Osteoblast (primary cell): ENCODE results near the gene LRP6. TPM values are rescaled to one million over a fixed set of nuclear protein-coding genes. Genes with fewer than 3 reads are reported as not detected.

Experiments used
- DNase-seq: peaks from one replicate; pipeline ENCODE4 v3.0.0; 2011; ENCODE audit warnings: low spot score, mixed read lengths; ENCODE audit not compliant: insufficient read length; ENCODE audit errors: missing footprints
- H2AFZ ChIP-seq: 2 replicates; pipeline ENCODE4 v1.6.0; 2011; ENCODE audit warnings: mild to moderate bottlenecking, low read length
- H3K27ac ChIP-seq: 2 replicates; pipeline ENCODE4 v1.5.1; 2011; ENCODE audit warnings: mild to moderate bottlenecking, low read depth, low read length, moderate library complexity
- H3K27me3 ChIP-seq: 2 replicates; pipeline ENCODE4 v1.6.0; 2012; ENCODE audit warnings: mild to moderate bottlenecking, control low read depth, inconsistent platforms, low read length, moderate library complexity; ENCODE audit not compliant: insufficient read depth
- H3K36me3 ChIP-seq: 2 replicates; pipeline ENCODE4 v1.5.1; 2011; ENCODE audit warnings: mild to moderate bottlenecking, low read length, control low read depth, moderate library complexity; ENCODE audit not compliant: insufficient read depth
- H3K4me1 ChIP-seq: 2 replicates; pipeline ENCODE4 v1.5.1; 2011; ENCODE audit warnings: mild to moderate bottlenecking, low read length, control low read depth, moderate library complexity; ENCODE audit not compliant: insufficient read depth
- H3K4me2 ChIP-seq: 2 replicates; pipeline ENCODE4 v1.6.0; 2011; ENCODE audit warnings: mild to moderate bottlenecking, low read length; ENCODE audit not compliant: insufficient read depth
- H3K4me3 ChIP-seq: fragments of 200-600 bp; sonication (generic); 3 replicates; pipeline ENCODE4 v1.5.1; 2012; ENCODE audit warnings: mild to moderate bottlenecking, low read length, inconsistent platforms; ENCODE audit not compliant: insufficient read depth
- H3K79me2 ChIP-seq: 2 replicates; pipeline ENCODE4 v1.6.0; 2012; ENCODE audit warnings: mild to moderate bottlenecking, low read length, control low read depth, inconsistent platforms; ENCODE audit not compliant: insufficient read depth
- H3K9me3 ChIP-seq: 2 replicates; pipeline ENCODE4 v1.5.1; 2011; ENCODE audit warnings: low read depth, low read length, control low read depth
- H4K20me1 ChIP-seq: 2 replicates; pipeline ENCODE4 v1.6.0; 2012; ENCODE audit warnings: mild to moderate bottlenecking, low read length, control low read depth; ENCODE audit not compliant: insufficient read depth
- small RNA-seq: library from RNA; depleted of rRNA; stranded (forward); fragments of <200 nt; gene quantifications from one replicate; pipeline ENCODE3, GENCODE V24; 2012
- total RNA-seq: library from RNA; depleted of rRNA; stranded (reverse); fragments of >200 nt; gene quantifications from 2 replicates; pipeline ENCODE4 v1.2.3, GENCODE V29; 2012
- TF ChIP-seq, protein P1 (sequence below): IDR thresholded peaks from 2 replicates; pipeline ENCODE4 v1.5.1; 2011; ENCODE audit warnings: mild to moderate bottlenecking, low read depth, low read length, moderate library complexity; ENCODE audit errors: extremely low read depth

LRP6 gene
- total RNA-seq, 1 donor: 46.7 TPM

DNA sequence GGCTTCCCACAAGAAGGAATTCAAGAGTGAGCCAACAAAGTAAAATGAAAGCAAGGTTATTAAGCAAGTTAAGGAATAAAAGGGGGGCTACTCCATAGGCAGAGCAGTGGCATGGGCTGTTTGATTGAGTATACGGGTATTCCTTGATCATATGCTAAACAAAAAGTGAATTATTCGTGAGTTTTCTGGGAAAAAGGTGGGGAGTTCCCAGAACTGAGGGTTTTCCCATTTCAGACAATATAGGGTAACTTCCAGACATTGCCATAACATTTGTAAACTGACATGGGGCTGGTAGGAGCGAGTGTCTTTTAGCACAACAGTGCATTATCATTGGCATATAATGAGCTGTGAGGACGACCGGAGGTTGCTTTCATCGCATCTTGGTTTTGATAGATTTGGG is 198.1 kb downstream of the LRP6 start:
- TF ChIP-seq, protein P1, sequence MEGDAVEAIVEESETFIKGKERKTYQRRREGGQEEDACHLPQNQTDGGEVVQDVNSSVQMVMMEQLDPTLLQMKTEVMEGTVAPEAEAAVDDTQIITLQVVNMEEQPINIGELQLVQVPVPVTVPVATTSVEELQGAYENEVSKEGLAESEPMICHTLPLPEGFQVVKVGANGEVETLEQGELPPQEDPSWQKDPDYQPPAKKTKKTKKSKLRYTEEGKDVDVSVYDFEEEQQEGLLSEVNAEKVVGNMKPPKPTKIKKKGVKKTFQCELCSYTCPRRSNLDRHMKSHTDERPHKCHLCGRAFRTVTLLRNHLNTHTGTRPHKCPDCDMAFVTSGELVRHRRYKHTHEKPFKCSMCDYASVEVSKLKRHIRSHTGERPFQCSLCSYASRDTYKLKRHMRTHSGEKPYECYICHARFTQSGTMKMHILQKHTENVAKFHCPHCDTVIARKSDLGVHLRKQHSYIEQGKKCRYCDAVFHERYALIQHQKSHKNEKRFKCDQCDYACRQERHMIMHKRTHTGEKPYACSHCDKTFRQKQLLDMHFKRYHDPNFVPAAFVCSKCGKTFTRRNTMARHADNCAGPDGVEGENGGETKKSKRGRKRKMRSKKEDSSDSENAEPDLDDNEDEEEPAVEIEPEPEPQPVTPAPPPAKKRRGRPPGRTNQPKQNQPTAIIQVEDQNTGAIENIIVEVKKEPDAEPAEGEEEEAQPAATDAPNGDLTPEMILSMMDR: no peak
- Histone ChIP-seq H3K4me1 (no peaks in the 10 kb centered on the region), H3K4me2 (no peak overlapping the region), H2AFZ (no peak overlapping the region), H3K9me3 (no peaks in the 10 kb centered on the region), H3K27me3 (peaks cover 23% of the 10 kb centered on the region), H3K4me3 (no peak overlapping the region), H3K79me2 (no peaks in the 10 kb centered on the region), H4K20me1 (no peaks in the 10 kb centered on the region), H3K27ac (no peak overlapping the region), H3K36me3 (no peaks in the 10 kb centered on the region)
- no peak for DNase-seq

Small RNA genes lying within 50 kb of the gene (small RNA-seq; reads per million reads assigned to genes)
- gene RNU6-318P (not detected), gene RNU6-545P (not detected)

Other genes starting within 250 kb of the LRP6 start
- not detected in 2 replicates for gene BCL2L14, start 196.1 kb downstream of the LRP6 start, total RNA-seq
- gene MANSC1, start 83.2 kb upstream of the LRP6 start, total RNA-seq: 3.3 and 4.7 TPM in 2 replicates
- gene BORCS5, start 90.0 kb upstream of the LRP6 start, total RNA-seq: 14.8 and 20.0 TPM in 2 replicates